Stomach (tissue), 9 donors: Measurements from ENCODE around the gene FIP1L1. TPM values are rescaled to one million over a fixed set of nuclear protein-coding genes. Genes with fewer than 3 reads are reported as not detected.

ENCODE experiments used
- DNase-seq, 2 donors: peaks; one replicate each; pipeline versions ENCODE4 v3.0.0 to v3.0.0-alpha.2; 2013 to 2019
- H3K27ac ChIP-seq, 5 donors: fragments of 200-600 bp in 4 of 5; sonication (generic) in 4 of 5; one replicate each; pipeline ENCODE4 v1.5.1; 2013 to 2019; ENCODE audit warnings: mild to moderate bottlenecking in 1 of 5, moderate library complexity in 1 of 5
- H3K27me3 ChIP-seq, 3 donors: fragments of 200-600 bp; sonication (generic); one replicate each; pipeline ENCODE4 v1.5.1; 2017 to 2019; ENCODE audit warnings: mixed run types in 1 of 3
- H3K36me3 ChIP-seq, 4 donors: fragments of 200-600 bp; sonication (generic); 1 replicate in 3 of 4; 2 replicates in 1 of 4; pipeline ENCODE4 v1.5.1; 2016 to 2019
- H3K4me1 ChIP-seq, 4 donors: fragments of 200-600 bp; sonication (generic); one replicate each; pipeline ENCODE4 v1.5.1; 2016 to 2019
- H3K4me3 ChIP-seq, 4 donors: fragments of 200-600 bp; sonication (generic) in 3 of 4; one replicate each; pipeline ENCODE4 v1.5.1; 2016 to 2019; ENCODE audit warnings: mild to moderate bottlenecking in 1 of 4
- H3K9me3 ChIP-seq, 4 donors: fragments of 200-600 bp; sonication (generic); one replicate each; pipeline ENCODE4 v1.5.1; 2016 to 2019
- CTCF ChIP-seq, 7 experiments: fragments of 450-650 bp in 4 of 7; fragments of 200-600 bp in 3 of 7; sonication (generic) in 3 of 7; IDR thresholded peaks; one replicate each; pipeline ENCODE4 v1.5.1; 2016 to 2019; ENCODE audit warnings: antibody characterized with exemption in 7 of 7, control low read depth in 2 of 7, mild to moderate bottlenecking in 1 of 7
- EP300 ChIP-seq: sonication (generic); formaldehyde crosslinking; IDR thresholded peaks from one replicate; pipeline ENCODE4 v1.6.1; 2017; ENCODE audit warnings: antibody characterized with exemption
- POLR2A ChIP-seq, 4 donors: fragments of 450-650 bp; IDR thresholded peaks; one replicate each; pipeline ENCODE4 v1.6.1; 2016; ENCODE audit warnings: antibody characterized with exemption in 4 of 4, control low read depth in 2 of 4, mild to moderate bottlenecking in 1 of 4, moderate library complexity in 1 of 4
- POLR2AphosphoS5 ChIP-seq, 3 donors: sonication (generic); formaldehyde crosslinking; IDR thresholded peaks; one replicate each; pipeline ENCODE4 v1.6.1; 2016; ENCODE audit warnings: antibody characterized with exemption in 3 of 3
- WGBS, 5 donors: extraction: QIAGEN DNeasy Blood & Tissue Kit in 3 of 5; methylation state at CpG; one replicate each; pipeline versions ENCODE4 v1.1.5 to v1.1.7; 2013 to 2018; 5-methylcytosine and 5-hydroxymethylcytosine counted together
- intact Hi-C: fragments of 100-400 bp; cut with DNase I; formaldehyde crosslinking; loops from one replicate; pipeline ENCODE4 v1.15.1; 2023; ENCODE audit warnings: low total_unique reads
- polyA plus RNA-seq, 3 donors: library from polyadenylated mRNA; stranded (reverse); fragments of 200-250 nt; gene quantifications; one replicate each; pipeline ENCODE4 v1.2.3, GENCODE V29; 2013
- total RNA-seq, 5 donors: library from RNA; depleted of rRNA; stranded (reverse); fragments of >200 nt; gene quantifications; one replicate each; pipeline versions ENCODE4 v1.1.0 to v1.2.3, GENCODE V29; 2014 to 2016
- donor health status: healthy with polysubstance abuse.
- donor health status: Bipolar disorder and iron deficiency.
- donor health status: healthy.

Gene FIP1L1
- total and polyA plus RNA-seq, 8 donors, result 19.9 to 91.1 (median 29.9) TPM

GRCh38 chr4:53507671-53508286 is 130.3 kb downstream of the FIP1L1 start:
- H3K27me3 ChIP-seq, result no peaks in the 10 kb centered on the region
- 47 to 70% (median 66%) methylated on average over 15 to 17 of the region's 17 CpGs for WGBS, 5 donors
- peak in 1 of 2 donors; percentile 67 for DNase-seq
- no peak for TF ChIP-seq CTCF (IDR thresholded peaks at IDR 0.05)
- no peak for TF ChIP-seq POLR2AphosphoS5 (IDR thresholded peaks at IDR 0.05)
- no peak for TF ChIP-seq POLR2A (IDR thresholded peaks at IDR 0.05)
- TF ChIP-seq EP300, result no peak
- intact Hi-C loops, result no loop called here
- peaks cover 0 to 12% (median 0%) of the 10 kb centered on the region in 4 donors for H3K36me3 ChIP-seq
- peak overlapping the region in 3 of 4 donors; percentile 2 to 29 (median 24) for H3K4me3 ChIP-seq
- peak overlapping the region; percentile 38 to 86 (median 71) for H3K27ac ChIP-seq
- peaks cover 3 to 28% (median 8%) of the 10 kb centered on the region in 4 donors for H3K4me1 ChIP-seq
- no peaks in the 10 kb centered on the region for H3K9me3 ChIP-seq

- Histone ChIP-seq H3K27me3 (no peaks in the 10 kb centered on the region), H3K27ac (peak overlapping the region in 4 of 5 donors; percentile 63 to 86 (median 72)), H3K4me1 (peaks cover 3 to 28% (median 8%) of the 10 kb centered on the region in 4 donors), H3K36me3 (peaks cover 0 to 12% (median 0%) of the 10 kb centered on the region in 4 donors), H3K4me3 (no peak overlapping the region), H3K9me3 (no peaks in the 10 kb centered on the region)
- 30 to 55% (median 41%) methylated on average over 1 of the region's 1 CpG for WGBS, 5 donors
- intact Hi-C loops, result no loop called here
- DNase-seq, result no peak
- no peak for TF ChIP-seq EP300
- no peak for TF ChIP-seq CTCF (IDR thresholded peaks at IDR 0.05)
- no peak for TF ChIP-seq POLR2A (IDR thresholded peaks at IDR 0.05)
- TF ChIP-seq POLR2AphosphoS5 (IDR thresholded peaks at IDR 0.05), result no peak
Observed at GRCh38 chr4:53508446-53508845, 131.0 kb downstream of the FIP1L1 start.

GRCh38 chr4:53510321-53510720 is 132.9 kb downstream of the FIP1L1 start:
- intact Hi-C loops, result no loop called here
- no peaks in the 10 kb centered on the region for H3K27me3 ChIP-seq

More at GRCh38 chr4:53510321-53510720, 132.9 kb downstream of the FIP1L1 start:
- peaks cover 0 to 11% (median 0%) of the 10 kb centered on the region in 4 donors for H3K36me3 ChIP-seq
- H3K9me3 ChIP-seq, result no peaks in the 10 kb centered on the region
- 9 to 31% (median 26%) methylated on average over 5 of the region's 5 CpGs for WGBS, 5 donors
- peaks cover 3 to 28% (median 8%) of the 10 kb centered on the region in 4 donors for H3K4me1 ChIP-seq
- peak overlapping the region in 1 of 5 donors; percentile 26 for H3K27ac ChIP-seq
- TF ChIP-seq POLR2AphosphoS5 (IDR thresholded peaks at IDR 0.05) (no peak), CTCF (IDR thresholded peaks at IDR 0.05) (no peak), POLR2A (IDR thresholded peaks at IDR 0.05) (no peak), EP300 (no peak)
- H3K4me3 ChIP-seq, result no peak overlapping the region
- DNase-seq, result no peak

Other genes with a start within 250 kb of the FIP1L1 start
- gene SCFD2, start 11.6 kb upstream of the FIP1L1 start, total RNA-seq, result 10 to 100 TPM in 4 of 5 donors, 1 to 10 TPM in 1; 2.9 to 40.2 (median 32.7) TPM
- gene SCFD2, start 11.6 kb upstream of the FIP1L1 start, polyA plus RNA-seq, result 1 to 10 TPM; 3.2 to 5.2 (median 3.9) TPM
- 10 to 100 TPM; 11.6 to 30.9 (median 16.1) TPM for gene LNX1, start 213.8 kb downstream of the FIP1L1 start, total RNA-seq
- gene LNX1, start 213.8 kb downstream of the FIP1L1 start, polyA plus RNA-seq, result 1 to 10 TPM; 5.4 to 8.3 (median 6.3) TPM